ENCODE results near the gene PLB1. TPM values are rescaled to one million over a fixed set of nuclear protein-coding genes. Genes with fewer than 3 reads are reported as not detected.
"Not testable (repeated sequence)": the region's sequence is repeated elsewhere in the genome, so short reads cannot be mapped to it uniquely, and the experiment has no call there.

The PLB1 gene
- total RNA-seq, 6 experiments from 2014 or later, result 0.66 to 1.9 (median 1.1) TPM

DNA sequence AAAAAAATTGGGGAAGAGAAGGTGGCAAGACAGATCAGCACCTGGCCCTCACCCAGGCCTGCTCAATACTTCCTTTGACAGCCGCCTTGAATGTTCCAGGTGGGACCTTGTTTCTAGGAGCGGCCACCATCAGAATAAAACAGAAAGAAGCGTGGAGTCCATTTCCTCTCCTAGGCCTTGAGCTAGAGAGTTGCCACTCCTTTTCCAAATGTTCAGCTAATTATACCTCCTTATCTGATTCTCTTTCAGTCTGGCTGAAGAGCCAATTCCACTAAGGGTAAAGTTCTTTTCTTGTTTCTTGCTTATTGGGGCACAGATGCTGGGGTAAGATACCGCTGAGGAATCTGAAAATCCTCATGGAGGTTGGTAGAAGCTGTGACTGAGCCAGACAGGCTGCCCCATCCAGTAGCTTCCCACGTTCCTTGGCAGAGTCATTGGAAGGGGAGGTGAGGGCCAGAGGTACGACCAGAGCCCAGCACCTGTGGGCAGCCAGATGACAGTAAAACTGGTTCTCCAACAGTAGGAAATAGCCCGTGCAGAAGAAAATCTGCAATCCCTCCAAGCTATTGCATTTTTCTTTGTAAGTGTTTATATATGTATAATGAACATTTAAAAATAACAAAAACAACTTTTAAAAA is 51.5 kb downstream of the PLB1 start:
- H3K4me1 ChIP-seq, result no peaks in the 10 kb centered on the region
- H3K27ac ChIP-seq, result no peak overlapping the region
- DNase-seq (no peak), ATAC-seq (no peak)
- no peaks in the 10 kb centered on the region for H3K27me3 ChIP-seq
- no peak for TF ChIP-seq POLR2A (IDR thresholded peaks at IDR 0.05)
- TF ChIP-seq, protein P1, sequence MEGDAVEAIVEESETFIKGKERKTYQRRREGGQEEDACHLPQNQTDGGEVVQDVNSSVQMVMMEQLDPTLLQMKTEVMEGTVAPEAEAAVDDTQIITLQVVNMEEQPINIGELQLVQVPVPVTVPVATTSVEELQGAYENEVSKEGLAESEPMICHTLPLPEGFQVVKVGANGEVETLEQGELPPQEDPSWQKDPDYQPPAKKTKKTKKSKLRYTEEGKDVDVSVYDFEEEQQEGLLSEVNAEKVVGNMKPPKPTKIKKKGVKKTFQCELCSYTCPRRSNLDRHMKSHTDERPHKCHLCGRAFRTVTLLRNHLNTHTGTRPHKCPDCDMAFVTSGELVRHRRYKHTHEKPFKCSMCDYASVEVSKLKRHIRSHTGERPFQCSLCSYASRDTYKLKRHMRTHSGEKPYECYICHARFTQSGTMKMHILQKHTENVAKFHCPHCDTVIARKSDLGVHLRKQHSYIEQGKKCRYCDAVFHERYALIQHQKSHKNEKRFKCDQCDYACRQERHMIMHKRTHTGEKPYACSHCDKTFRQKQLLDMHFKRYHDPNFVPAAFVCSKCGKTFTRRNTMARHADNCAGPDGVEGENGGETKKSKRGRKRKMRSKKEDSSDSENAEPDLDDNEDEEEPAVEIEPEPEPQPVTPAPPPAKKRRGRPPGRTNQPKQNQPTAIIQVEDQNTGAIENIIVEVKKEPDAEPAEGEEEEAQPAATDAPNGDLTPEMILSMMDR (IDR thresholded peaks at IDR 0.05), result no peak
- no peaks in the 10 kb centered on the region for H3K9me3 ChIP-seq
- H3K36me3 ChIP-seq, result no peaks in the 10 kb centered on the region
- intact Hi-C loops (cut with DNase I), result no loop called here
- WGBS (ENCODE audit: insufficient coverage, low coverage, low lambda C conversion rate, missing lambda C conversion rate), result 73% methylated on average over 5 of the region's 7 CpGs
- no peak overlapping the region for H3K4me3 ChIP-seq

DNA sequence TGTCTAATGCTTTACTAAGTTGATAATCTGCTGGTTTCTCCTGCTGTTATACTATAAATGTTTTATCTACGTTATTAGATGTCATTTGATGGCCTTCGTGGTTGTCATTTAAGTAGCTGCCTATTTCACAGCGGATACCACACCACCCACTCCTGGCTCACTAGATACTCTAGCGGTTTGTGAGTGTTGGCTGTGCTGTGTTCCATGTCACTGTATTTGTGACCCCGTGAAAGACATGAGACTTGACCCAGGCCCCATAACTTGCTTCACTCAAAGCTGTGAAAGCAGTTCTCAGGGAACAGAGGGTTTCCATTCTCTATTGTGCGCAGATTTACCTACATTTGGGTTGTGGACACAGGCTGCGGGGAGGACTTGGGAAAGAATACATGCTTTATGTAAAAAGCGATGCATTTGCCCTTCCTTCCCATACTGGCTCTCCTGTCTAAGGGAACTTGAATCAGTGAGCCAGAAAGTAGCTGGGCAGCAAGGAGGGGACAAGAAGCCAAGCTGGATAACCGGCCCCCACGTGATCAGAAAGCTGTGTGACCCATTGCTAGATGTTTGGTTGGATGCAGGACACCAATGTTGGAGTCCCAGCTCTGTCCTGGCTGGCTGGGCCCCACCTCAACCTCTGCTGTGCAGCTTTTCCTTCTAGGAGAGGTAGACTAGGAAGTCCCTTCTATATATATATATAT is 52.2 kb downstream of the PLB1 start:
- Histone ChIP-seq H3K27ac (no peak overlapping the region), H3K9me3 (no peaks in the 10 kb centered on the region), H3K4me3 (no peak overlapping the region), H3K27me3 (no peaks in the 10 kb centered on the region), H3K4me1 (no peaks in the 10 kb centered on the region), H3K36me3 (no peaks in the 10 kb centered on the region)
- 74% methylated on average over 10 of the region's 10 CpGs for WGBS (ENCODE audit: insufficient coverage, low coverage, low lambda C conversion rate, missing lambda C conversion rate)
- no peak for DNase-seq
- intact Hi-C loops (cut with DNase I), result no loop called here
- no peak for ATAC-seq
- no peak for TF ChIP-seq POLR2A (IDR thresholded peaks at IDR 0.05)
- TF ChIP-seq, protein P1 (IDR thresholded peaks at IDR 0.05), result no peak

- H3K4me3 ChIP-seq; ATAC-seq; H3K27me3 ChIP-seq; intact Hi-C loops (cut with DNase I); H3K36me3 ChIP-seq; DNase-seq; H3K4me1 ChIP-seq; H3K27ac ChIP-seq; H3K9me3 ChIP-seq: not testable (repeated sequence)
- 73% methylated on average over 7 of the region's 10 CpGs for WGBS (ENCODE audit: insufficient coverage, low coverage, low lambda C conversion rate, missing lambda C conversion rate)
These were observed 54.5 kb downstream of the PLB1 start for GRCh38 chr2:28550345-28550744.

DNA sequence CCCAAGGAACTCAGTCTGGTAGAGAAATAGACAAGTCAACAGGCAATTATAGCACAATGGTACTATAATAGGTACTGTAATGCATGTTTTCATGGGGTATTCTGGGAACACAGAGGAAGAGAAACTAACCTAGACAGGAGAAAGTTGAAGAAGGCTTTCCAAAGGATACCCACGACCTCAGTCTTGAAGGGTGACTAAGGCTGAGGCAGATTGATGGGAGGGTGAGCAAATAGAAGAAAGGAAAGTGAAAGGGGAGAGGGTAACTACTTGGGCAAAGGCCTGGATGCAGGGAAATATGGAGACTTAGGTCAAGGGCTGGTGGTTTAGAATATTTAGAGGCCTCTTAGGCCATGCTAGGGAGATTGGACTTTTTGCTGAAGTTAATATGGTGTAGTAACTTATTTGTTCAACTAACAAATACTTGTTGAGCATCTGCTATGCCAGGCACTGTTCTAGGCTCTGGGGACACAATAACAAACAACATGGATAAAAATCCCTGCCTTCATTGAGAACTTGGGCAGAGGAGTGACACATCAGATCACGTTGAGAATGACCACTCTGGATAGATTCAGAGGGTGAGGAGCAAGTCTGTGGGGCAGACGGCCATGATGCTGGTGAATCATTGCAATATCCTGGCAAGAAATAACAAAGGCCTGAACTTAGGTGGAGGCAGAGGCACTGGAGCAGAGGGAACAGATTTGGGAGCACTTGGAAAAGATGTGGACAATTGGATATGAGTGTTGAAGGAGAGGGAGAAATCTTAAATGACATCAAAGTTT is 56.4 kb downstream of the PLB1 start:
- WGBS (ENCODE audit: insufficient coverage, low coverage, low lambda C conversion rate, missing lambda C conversion rate), result 61% methylated on average over 3 of the region's 3 CpGs
- ATAC-seq, result no peak
- H3K4me1 ChIP-seq, result no peaks in the 10 kb centered on the region

More for the DNA sequence above, 56.4 kb downstream of the PLB1 start:
- Histone ChIP-seq H3K9me3 (no peaks in the 10 kb centered on the region), H3K36me3 (no peaks in the 10 kb centered on the region), H3K27ac (no peak overlapping the region), H3K4me3 (no peak overlapping the region), H3K27me3 (no peaks in the 10 kb centered on the region)
- TF ChIP-seq, protein P1 (IDR thresholded peaks at IDR 0.05), result no peak
- TF ChIP-seq POLR2A (IDR thresholded peaks at IDR 0.05), result no peak
- intact Hi-C loops (cut with DNase I), result no loop called here
- no peak for DNase-seq

Measured in right lobe of liver (tissue), 6 donors.